NCI-H226 (cell line): ENCODE results near the gene ZNF230.
A peak's percentile ranks its signal among the peaks of the same experiment; 100 is the strongest.

Experiments
- DNase-seq: peaks from one replicate; pipeline ENCODE4 v3.0.0-alpha.2; 2015

ZNF230 gene

GRCh38 chr19:44050740-44051649 is 48.2 kb downstream of the ZNF230 start:
- DNase-seq = no peak

- peak; percentile 95 for DNase-seq
These were observed 49.1 kb downstream of the ZNF230 start, which contains the start of gene ZNF223 for GRCh38 chr19:44051650-44052402. Gene ZNF223 (plus strand): TSS chr19:44052036. CDS start chr19:44055177, 3,141 bp downstream.

GRCh38 chr19:44055870-44056269 is 53.1 kb downstream of the ZNF230 start:
- DNase-seq = no peak

DNA sequence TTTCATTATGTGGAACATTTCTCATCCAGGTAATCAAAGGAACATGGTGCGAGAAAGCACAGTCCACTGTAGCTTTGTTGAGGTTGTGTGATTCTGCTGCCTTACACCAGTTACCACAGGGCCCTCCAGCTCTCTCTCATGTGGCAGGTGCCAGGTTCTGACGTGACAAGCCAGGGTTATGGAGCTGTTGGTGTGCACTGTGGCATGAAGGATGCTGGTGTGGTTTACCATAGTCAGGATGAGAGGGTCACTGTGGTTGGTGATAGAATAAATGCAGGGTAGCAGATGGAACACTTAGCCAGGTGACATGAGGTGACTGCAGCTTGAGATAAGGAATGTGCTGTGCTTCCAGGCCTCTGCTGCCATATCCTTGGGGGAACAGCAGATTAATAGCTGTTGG is 56.5 kb downstream of the ZNF230 start:
- DNase-seq = no peak

DNA sequence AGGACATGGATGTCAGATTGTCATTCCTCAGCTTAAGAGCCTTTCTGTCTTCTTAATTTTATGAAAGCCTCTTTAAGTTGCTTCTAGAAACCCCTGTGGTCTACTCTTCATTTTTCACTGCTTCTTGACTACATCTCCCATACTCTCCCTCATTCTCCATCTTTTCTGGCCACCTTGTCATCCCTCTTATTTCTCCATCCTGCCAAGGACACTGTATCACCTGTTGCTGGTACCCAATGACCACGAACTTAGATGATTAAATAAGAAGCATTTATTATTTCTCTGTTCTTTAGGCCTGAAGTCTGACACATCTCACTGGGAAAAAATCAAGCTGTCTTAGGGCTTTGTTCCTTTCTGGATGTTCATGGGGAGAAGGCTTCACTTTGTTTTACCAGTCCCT is 58.3 kb downstream of the ZNF230 start:
- DNase-seq = no peak
